Non-pigmented ciliary epithelial cell (primary cell): ENCODE results near the gene C10orf53.
"Not testable (repeated sequence)": the region's sequence is repeated elsewhere in the genome, so short reads cannot be mapped to it uniquely, and the experiment has no call there.

Experiments used
- DNase-seq: peaks from one replicate; pipeline ENCODE4 v3.0.0-alpha.2; 2010; ENCODE audit warnings: low read depth

Gene C10orf53

DNA sequence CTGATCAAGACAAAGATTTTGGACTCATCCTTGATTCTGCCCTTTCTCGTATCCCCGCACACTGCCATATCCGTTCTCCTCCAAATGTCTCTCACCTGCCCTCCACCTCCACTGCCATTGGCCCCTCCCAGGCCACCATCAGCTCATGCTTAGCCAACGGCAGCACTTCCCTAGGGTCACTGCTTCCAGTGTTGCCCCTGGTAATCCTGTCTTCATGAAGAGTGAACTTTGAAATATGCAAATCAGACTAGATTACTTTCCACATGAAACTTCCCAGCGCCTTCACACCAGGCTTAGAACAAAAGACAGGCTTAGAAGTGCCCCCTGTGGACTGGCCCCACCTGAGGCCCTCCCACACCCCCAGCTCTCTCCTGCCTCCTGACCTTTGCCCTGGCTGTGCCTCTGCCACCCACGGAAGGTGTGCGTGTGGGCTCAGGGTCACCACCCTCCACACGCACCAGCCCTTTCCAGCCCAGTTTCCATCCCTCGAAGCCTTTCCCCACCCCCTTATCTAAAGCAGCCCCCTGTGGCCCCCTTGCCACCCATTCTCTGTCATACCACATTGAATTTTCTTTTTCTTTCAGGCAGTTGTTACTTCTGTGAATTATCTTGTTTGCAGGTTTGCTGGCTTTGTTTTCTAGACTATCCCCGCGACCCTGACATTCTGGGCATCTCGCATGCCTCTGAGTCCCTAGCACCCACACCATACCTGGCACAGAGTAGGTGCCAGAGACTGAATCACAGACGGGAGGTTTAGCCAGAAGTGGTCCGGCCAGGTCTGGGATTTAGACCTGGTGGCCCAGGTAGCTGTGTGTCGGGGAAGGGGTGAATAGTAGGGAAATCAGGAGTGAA lies 26.8 kb upstream of the C10orf53 start:
- no peak for DNase-seq

DNA sequence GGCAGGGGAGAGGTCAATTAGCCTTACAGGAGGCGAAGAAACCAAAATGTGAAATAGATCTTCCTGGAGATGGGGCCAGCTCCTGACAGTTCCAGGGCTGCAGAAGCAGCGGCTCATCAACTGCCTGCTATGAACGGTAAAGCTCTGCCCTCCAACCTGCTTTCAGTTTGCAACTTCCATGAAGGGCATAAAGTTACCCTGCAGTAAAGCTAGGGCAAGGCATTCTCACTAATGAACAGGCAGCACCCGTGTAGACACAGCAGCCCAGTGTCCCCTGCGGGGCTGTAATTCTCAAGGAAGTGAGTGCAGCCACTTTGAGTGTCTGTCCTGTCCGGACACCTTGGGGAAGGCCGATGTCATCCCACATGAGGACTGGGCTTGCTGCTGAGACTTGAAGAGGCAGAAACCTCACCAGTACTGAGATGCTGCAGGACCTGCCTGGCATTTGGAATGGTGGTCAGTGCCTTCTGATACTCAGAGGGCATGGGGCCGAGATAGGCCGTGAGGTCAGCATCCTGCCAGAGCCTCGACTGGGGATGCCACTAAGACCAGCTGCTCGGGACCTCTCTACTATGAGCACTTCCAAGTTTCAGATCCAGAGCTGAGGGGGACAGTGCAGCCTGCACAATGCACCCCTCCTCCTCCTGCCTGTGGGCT lies 26.1 kb upstream of the C10orf53 start:
- DNase-seq = no peak

GRCh38 chr10:49654036-49654693 lies 25.3 kb upstream of the C10orf53 start:
- DNase-seq = no peak

DNA sequence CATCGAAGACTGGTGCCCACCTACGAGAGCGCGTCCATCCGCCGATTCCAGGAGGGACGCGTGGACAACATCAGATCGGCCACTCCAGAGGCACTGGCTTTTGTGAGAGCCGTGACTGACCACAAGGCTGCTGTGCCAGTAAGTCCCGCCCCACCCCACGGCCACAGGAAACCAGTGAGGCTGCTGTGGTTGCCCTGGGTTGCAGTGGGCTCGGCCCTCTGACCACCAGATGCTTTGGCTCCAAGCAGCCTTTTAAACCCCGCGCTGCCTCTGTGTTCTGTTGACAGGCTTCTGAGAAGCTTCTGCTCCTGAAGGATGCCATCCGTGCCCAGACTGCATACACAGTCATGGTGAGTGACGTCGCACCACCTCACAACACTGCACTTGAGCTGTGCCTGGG lies 24.4 kb upstream of the C10orf53 start:
- DNase-seq = no peak

DNA sequence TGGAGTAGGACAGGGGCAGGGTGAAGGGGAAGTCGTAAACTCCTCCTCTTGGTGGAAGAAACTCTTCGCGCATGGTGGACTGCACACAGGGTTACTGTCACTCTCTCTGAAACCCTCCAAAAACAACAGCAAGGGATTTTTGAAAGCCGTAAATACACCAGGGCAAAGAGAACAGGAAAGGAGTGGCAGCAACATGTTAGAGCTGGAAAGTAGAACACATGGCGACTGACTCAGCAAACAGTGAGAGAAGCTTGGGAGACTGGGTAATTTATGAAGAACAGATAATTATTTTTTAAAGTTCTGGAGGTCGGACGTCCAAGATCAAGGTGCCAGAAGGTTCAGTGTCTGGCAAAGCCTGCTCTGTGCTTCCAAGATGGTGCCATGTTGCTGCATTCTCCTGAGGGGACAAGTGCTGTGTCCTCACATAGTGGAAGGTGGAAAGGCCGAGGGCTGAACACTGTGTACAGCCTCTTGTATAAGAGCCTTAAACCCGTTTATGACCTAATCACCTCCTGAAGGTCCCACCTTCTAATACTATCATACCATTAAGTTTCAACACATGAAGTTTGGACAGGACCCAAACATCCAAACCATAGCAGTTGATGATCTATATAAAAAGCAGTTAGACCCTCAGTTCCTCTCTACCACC lies 22.5 kb upstream of the C10orf53 start:
- no peak for DNase-seq

GRCh38 chr10:49657606-49658005 lies 21.8 kb upstream of the C10orf53 start:
- no peak for DNase-seq

DNA sequence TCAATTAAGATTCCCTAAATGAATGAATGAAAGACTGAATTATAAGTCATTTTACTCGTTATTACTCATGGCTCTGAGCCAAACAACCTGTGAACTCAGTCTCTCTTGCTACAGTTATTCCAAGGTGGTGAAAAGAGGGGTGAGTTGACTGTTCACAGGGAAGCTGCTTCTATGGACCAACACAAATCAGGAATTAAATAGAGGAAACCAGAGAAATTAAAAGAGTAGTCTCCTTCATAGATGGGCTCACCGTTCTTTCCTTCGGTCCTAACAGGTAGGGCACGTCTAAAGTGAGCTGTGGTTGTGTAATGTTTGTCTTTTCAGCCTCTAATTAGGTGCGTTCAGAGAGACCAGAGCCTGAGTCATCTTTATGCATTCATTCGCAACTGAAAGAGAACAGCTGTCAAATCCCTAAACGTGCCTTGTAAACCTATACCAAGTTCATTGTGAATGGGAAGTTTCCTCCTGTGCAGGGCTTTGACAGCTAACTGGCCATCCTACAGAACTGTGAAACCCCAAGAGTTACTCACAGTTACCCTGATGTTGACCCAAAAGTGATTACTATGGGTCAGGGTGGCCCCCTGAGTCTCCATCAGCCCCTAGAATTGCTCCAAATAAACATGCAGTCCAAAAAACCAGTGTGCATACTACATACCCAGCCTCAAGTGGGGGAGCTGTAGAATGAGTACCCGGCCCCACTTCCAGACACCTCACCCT lies 18.2 kb upstream of the C10orf53 start:
- no peak for DNase-seq

GRCh38 chr10:49662169-49662830 lies 17.2 kb upstream of the C10orf53 start:
- DNase-seq = no peak

DNA sequence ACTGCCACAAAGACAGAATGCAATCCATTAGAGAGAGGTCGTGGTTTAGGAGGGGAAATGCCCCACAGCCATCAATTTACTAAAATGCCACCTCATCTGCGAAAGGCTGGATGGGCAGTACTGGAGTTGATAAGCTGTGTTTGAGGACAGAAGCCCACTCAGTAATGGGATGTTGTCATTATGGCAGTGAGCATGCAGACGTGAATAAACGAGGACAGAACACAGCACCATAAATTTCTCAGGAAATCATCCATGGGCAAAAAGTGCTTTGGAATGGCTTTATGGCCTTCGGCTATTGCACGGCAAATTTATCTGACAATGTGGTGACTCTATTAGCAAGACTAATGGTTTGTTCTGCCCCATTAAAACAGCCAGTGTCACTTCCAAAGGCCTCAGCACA lies 15.9 kb upstream of the C10orf53 start:
- DNase-seq = no peak

- no peak for DNase-seq
These were observed 15.2 kb upstream of the C10orf53 start for GRCh38 chr10:49664006-49664841.

- no peak for DNase-seq
These were observed 14.6 kb upstream of the C10orf53 start for GRCh38 chr10:49664842-49665355.

DNA sequence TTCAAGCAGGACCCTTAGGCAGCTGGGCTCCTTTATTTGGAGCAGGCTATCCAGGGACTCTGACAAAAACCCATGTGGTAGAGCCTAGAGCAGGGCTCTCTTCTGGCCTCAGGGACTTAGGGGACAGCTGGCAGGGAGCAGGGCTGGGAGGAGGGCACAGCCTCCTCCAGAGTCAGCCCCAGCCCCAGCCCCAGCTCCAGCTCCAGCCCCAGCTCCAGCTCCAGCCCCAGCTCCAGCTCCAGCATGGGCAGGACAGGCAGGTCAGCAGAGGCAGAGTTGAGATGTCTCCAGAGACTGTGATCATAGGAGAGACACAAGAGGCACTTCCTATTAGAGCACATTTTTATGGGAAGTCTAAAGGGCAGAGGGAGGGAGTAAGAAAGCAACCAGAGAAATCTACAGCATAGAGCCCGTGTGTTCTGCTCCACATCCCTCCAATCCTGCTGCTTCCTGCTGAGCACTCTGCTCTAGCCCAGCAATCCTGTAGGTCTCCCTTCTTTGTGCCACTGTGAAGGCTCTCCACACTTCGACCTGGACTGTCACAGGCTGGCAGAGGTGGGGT lies 13.3 kb upstream of the C10orf53 start:
- no peak for DNase-seq

- no peak for DNase-seq
These were observed 12.8 kb upstream of the C10orf53 start for GRCh38 chr10:49666685-49667084.

- DNase-seq = no peak
These were observed 11.5 kb upstream of the C10orf53 start for GRCh38 chr10:49667991-49668390.

DNA sequence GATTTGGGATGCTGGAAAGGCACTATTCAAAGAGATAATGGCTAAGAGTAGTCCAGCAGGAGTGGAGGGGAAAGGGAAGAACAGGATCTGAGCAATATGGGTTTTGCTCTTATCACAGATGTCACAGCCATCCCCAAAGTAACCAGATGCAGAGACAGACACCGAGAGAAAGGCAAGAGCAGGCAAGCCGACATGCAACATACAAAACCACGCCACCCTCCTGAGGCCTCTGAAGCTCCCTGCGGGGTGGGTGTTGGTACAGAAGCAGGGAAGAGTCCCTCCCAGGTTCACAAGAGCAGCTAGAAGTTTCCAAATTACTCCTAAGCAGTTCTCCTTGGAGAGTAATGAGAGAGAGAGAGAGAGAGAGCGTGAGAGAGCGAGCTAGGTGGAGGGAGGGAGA lies 10.8 kb upstream of the C10orf53 start:
- no peak for DNase-seq

- DNase-seq = no peak
These were observed 498 bp upstream of the C10orf53 start for GRCh38 chr10:49678827-49679479.

- not testable (repeated sequence) for DNase-seq
These were observed 3.0 kb downstream of the C10orf53 start for GRCh38 chr10:49682449-49682848.

DNA sequence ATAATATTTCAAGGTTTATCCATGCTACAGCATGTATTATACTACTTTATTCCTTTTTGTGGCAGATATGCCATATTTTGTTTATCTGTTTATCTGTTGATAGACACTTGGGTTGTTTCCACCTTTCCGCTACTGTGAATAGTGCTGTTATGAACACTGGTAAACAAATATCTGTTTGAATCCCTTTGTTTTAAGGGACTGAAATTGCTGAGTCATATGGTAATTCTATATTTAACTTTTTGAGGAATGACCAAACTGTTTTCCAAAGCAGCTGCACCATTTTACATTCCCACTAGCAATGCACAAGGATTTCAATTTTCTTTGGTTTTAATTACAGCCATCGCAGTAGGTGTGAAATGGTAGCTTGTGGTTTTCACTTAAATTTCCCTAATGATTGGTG lies 3.4 kb downstream of the C10orf53 start:
- DNase-seq = no peak

- DNase-seq = no peak
These were observed 7.2 kb downstream of the C10orf53 start for GRCh38 chr10:49686651-49687050.
